Measurements from ENCODE around the gene ENPP1.
"Not testable (repeated sequence)": the region's sequence is repeated elsewhere in the genome, so short reads cannot be mapped to it uniquely, and the experiment has no call there.

The ENPP1 gene

DNA sequence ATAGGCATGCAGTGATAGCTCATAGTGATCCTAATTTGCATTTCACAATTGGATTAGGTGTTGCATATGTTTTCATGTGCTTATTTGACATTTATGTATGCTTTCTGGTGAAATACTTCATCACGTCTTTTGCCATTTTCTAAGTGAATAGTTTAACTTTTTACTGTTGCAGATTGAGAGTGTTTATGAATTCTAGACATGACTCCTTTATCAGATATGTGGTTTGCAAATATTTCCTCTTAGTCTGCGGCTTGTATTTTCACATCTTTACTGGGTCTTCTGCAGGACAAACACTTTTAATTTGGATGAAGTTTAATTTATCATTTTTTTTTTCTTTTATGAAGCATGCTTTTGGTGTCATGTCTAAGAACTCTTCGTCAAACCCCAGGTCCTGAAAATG lies 104.1 kb downstream of the ENPP1 start:
- DNase-seq (ENCODE audit: low read depth in 1 of 2, low spot score in 1 of 2): no peak

DNA sequence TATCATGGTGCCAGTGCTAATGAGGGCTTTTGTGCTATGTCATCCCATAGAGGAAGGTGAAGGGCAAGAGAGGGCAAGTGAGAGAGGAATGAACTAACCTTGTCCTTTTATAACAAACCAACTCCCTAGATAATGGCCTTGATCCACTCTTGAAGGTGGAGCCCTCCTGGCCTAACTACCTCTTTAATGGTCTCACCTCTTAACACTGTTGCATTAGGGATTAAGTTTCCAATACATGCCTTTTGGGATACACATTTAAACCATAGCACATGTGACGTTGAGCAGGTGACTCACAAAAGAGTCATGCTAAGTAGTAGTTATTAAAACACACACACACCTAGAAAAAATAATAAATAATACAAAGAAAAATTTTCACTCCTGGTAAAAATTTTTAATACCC lies 106.4 kb downstream of the ENPP1 start:
- DNase-seq (ENCODE audit: low read depth in 1 of 2, low spot score in 1 of 2): no peak

GRCh38 chr6:131914967-131915751 lies 107.3 kb downstream of the ENPP1 start:
- DNase-seq (ENCODE audit: low read depth in 1 of 2, low spot score in 1 of 2): no peak

GRCh38 chr6:131916091-131916796 lies 108.4 kb downstream of the ENPP1 start:
- not testable (repeated sequence) for DNase-seq (ENCODE audit: low read depth in 1 of 2, low spot score in 1 of 2)

DNA sequence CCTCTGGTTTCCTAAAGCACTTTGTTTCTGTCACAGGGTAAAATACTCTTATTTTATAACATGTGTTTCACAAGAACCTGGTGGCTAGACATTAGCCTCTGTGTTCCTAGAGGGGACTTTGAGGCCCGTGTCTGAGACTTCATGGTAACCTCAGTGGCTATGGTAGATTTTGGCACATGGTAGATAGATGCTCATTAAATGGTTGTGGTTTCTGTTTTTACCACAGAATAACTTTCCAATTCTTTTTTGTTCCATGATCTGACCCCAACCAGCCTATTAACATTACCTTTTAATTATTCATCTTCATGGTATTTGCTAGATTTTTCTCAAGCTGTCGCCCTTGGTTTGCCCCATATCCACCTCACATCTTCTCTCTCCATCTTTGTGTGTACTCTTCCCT lies 109.0 kb downstream of the ENPP1 start:
- no peak for DNase-seq (ENCODE audit: low read depth in 1 of 2, low spot score in 1 of 2)

GRCh38 chr6:131917318-131917717 lies 109.5 kb downstream of the ENPP1 start:
- DNase-seq (ENCODE audit: low read depth in 1 of 2, low spot score in 1 of 2): no peak

- no peak for DNase-seq (ENCODE audit: low read depth in 1 of 2, low spot score in 1 of 2)
These were observed 110.2 kb downstream of the ENPP1 start for GRCh38 chr6:131917763-131918649.

DNA sequence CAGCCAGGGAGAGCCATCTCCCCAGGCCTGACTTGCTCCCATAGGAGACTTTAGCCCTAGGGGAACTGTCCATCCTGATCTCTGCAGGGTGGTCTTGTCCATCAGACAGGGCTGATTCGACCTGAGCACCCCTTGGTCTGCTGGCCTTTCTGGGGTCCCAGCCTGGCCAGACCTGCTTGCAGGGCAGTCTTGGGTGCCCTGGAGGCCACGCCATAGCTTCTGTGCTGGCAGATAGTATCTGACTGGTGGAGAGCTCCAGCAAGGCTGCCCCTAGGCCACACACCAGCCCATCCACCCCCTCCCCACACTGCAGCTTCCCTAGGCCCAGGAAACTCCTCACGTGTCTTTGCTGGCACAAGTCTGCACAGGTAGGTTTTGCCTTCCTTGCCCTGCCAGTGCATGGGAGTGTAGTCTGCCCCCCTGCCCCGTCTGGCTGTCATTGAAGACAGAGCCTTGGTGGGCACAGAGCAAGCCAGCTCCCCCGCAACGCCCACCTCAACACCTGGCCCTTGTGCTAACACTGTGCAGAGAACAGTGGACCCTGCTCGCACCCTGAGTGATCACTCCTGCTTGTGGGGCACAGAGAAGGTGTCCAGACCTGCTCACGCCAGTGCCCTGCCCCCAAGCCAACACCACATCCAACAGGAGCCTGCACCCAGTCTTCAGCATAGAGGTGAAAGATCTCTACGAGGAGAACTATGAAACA lies 111.0 kb downstream of the ENPP1 start:
- DNase-seq (ENCODE audit: low read depth in 1 of 2, low spot score in 1 of 2): no peak

GRCh38 chr6:131920656-131921055 lies 112.8 kb downstream of the ENPP1 start:
- DNase-seq (ENCODE audit: low read depth in 1 of 2, low spot score in 1 of 2): no peak

DNA sequence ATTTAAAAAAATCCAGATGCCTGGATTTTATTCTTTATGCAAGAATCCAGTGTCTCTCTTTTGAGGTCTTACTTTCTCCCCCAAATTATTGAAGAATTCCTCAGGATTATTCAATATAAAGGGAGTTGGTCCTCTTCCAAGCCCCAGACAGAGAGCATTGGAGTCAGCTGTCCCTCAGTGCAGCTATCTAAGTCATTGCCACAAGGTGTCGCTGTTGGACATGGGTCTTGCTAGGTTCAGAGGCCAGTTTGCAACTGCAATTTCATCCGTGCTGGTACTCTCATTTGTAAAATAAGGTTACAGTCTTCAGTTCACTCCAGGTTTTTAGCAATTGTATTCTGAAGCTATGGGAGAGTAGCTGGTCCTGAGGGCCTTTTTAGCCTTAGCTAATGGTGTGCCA lies 115.5 kb downstream of the ENPP1 start:
- no peak for DNase-seq (ENCODE audit: low read depth in 1 of 2, low spot score in 1 of 2)

DNA sequence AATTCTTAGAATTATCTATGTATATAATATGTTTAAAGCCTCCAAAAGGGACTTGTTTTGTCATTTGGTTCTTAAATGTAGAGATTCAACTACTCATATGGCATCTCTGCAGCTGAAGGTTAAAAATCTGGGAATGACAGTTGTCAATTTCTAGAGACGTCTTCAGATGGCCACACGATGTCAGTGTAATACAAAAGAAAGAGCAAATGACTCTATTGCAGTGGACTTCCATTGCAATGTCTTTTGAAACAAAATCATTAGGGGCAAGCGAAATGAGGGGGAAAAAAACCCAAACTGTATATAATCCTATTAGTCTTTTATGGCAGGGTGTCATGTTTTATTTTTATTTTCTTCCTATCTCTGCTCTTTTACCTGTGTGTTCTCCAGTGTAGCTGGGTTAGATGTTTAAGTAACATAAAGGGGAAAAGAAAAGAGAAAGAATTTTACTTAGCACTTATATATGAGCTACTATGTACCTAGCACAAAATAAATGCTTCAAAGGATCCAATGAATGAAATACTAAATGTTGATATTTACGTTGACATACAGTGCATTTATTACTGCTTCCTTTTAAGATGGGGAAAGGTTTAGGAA lies 117.2 kb downstream of the ENPP1 start:
- DNase-seq (ENCODE audit: low read depth in 1 of 2, low spot score in 1 of 2): no peak

DNA sequence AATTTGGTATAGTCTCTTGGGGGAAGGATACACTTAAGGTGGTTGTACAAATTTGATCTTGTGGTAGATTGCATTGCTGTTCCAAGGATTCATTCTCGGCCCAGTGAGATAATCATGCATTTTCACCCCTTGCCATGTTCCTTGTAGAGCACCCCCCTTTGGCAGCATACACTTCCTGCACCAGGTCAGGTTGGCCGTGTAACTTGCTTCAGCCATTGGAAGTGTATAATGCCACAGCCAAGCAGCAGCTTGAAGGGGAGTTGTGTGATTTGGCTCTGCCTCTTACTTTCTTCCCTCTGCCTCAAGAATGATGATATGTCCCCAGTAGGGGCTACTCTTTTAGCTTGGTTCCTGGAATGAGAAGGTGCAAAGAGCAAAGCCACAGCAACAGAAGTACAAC lies 121.4 kb downstream of the ENPP1 start:
- no peak for DNase-seq (ENCODE audit: low read depth in 1 of 2, low spot score in 1 of 2)

DNA sequence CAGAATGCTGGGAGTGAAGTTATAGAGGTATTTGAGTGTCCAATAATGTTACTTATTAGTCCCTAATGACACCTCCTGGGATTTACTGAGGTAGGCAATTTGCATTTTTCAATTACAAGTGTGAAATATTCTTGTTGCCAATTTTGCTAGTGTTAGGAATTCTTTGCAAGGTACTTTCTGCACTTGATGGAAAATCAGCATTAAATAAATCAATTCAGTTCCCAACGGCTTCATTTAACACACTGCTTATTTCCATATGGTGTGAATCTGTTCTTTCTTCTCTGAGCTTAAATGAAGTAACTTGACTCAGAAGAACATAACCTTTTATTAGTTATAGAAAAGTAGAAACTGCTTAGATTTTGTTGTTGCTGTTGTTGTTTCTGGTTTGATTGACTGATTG lies 122.2 kb downstream of the ENPP1 start:
- DNase-seq (ENCODE audit: low read depth in 1 of 2, low spot score in 1 of 2): no peak

DNA sequence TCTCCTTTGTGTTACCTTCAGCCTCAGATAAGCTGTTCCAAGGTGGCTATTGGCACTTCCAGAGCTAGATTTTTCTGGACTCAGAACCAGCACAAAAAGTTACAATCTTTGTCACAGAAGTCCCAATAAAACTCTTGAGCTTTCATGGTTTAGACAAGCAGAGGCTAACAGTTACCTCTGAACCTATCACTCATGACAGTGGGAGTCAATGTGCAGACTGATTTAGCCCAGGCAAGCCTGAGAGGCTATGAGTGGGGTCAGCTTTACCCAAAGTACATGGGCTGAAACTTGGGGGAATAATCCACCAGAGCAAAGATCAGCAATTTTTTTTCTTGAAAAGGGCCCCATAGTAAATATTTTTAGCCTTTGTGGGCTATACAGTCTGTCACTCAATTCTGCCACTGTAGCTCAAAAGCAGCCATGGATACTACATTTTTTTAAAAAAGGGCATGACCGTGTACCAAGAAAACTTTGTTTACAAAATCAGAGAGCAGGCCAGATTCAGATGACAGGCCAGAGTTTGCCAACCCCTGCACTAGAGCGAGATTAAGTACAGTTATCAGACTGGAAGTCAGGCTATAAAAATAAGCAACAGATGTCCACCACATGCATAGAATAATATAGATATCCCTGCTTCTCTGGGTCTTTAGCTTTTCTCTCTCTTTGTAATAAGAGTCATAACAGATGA lies 123.4 kb downstream of the ENPP1 start:
- DNase-seq (ENCODE audit: low read depth in 1 of 2, low spot score in 1 of 2): no peak

GRCh38 chr6:131936156-131936555 lies 128.3 kb downstream of the ENPP1 start:
- no peak for DNase-seq (ENCODE audit: low read depth in 1 of 2, low spot score in 1 of 2)

- DNase-seq (ENCODE audit: low read depth in 1 of 2, low spot score in 1 of 2): no peak
These were observed 129.4 kb downstream of the ENPP1 start for GRCh38 chr6:131937226-131937625.

- no peak for DNase-seq (ENCODE audit: low read depth in 1 of 2, low spot score in 1 of 2)
These were observed 130.1 kb downstream of the ENPP1 start for GRCh38 chr6:131937703-131938631.
